ENCODE data around the gene CRTAC1.

CRTAC1 gene

GRCh38 chr10:98020254-98020653 is 10.2 kb downstream of the CRTAC1 start:
- in situ Hi-C loops (cut with HindIII; ENCODE audit: low sequenced_read_pairs), result no loop called here

GRCh38 chr10:98019784-98020183 is 10.6 kb downstream of the CRTAC1 start:
- in situ Hi-C loops (cut with HindIII; ENCODE audit: low sequenced_read_pairs), result no loop called here
- TF ChIP-seq CTCF (IDR thresholded peaks at IDR 0.05; ENCODE audit: low read depth, low read length, missing control alignments), result no peak
- DNase-seq (ENCODE audit: low read depth), result no peak
- no peak overlapping the region for H3K4me3 ChIP-seq (ENCODE audit: low read depth, low read length)

More at GRCh38 chr10:98020254-98020653, 10.2 kb downstream of the CRTAC1 start:
- DNase-seq (ENCODE audit: low read depth), result no peak
- H3K4me3 ChIP-seq (ENCODE audit: low read depth, low read length), result no peak overlapping the region
- TF ChIP-seq CTCF (IDR thresholded peaks at IDR 0.05; ENCODE audit: low read depth, low read length, missing control alignments), result no peak

GRCh38 chr10:98016772-98017475 is 13.5 kb downstream of the CRTAC1 start:
- in situ Hi-C loops (cut with HindIII; ENCODE audit: low sequenced_read_pairs), result no loop called here
- DNase-seq (ENCODE audit: low read depth), result no peak

GRCh38 chr10:98013776-98014175 is 16.6 kb downstream of the CRTAC1 start:
- TF ChIP-seq CTCF (IDR thresholded peaks at IDR 0.05; ENCODE audit: low read depth, low read length, missing control alignments), result no peak
- no peak overlapping the region for H3K4me3 ChIP-seq (ENCODE audit: low read depth, low read length)
- DNase-seq (ENCODE audit: low read depth), result no peak
- in situ Hi-C loops (cut with HindIII; ENCODE audit: low sequenced_read_pairs), result no loop called here

More at GRCh38 chr10:98016772-98017475, 13.5 kb downstream of the CRTAC1 start:
- TF ChIP-seq CTCF (IDR thresholded peaks at IDR 0.05; ENCODE audit: low read depth, low read length, missing control alignments), result no peak
- H3K4me3 ChIP-seq (ENCODE audit: low read depth, low read length), result no peak overlapping the region

GRCh38 chr10:98013122-98013521 is 17.3 kb downstream of the CRTAC1 start:
- in situ Hi-C loops (cut with HindIII; ENCODE audit: low sequenced_read_pairs), result no loop called here
- no peak for DNase-seq (ENCODE audit: low read depth)
- no peak for TF ChIP-seq CTCF (IDR thresholded peaks at IDR 0.05; ENCODE audit: low read depth, low read length, missing control alignments)
- no peak overlapping the region for H3K4me3 ChIP-seq (ENCODE audit: low read depth, low read length)

GRCh38 chr10:98012644-98013043 is 17.8 kb downstream of the CRTAC1 start:
- DNase-seq (ENCODE audit: low read depth), result no peak
- in situ Hi-C loops (cut with HindIII; ENCODE audit: low sequenced_read_pairs), result no loop called here
- TF ChIP-seq CTCF (IDR thresholded peaks at IDR 0.05; ENCODE audit: low read depth, low read length, missing control alignments), result no peak
- H3K4me3 ChIP-seq (ENCODE audit: low read depth, low read length), result no peak overlapping the region
